Caco-2 (cell line): ENCODE measurements around the gene PIM3. TPM values are rescaled to one million over a fixed set of nuclear protein-coding genes. Genes with fewer than 3 reads are reported as not detected.
"Not testable (repeated sequence)": the region's sequence is repeated elsewhere in the genome, so short reads cannot be mapped to it uniquely, and the experiment has no call there.

Source experiments
- BruUV-seq: library from RNA; stranded (reverse); fragments of 400-500 nt; replicated peaks from 2 replicates; lab custom pipeline; 2021; lab: Mats Ljungman, UMichigan
- CTCF ChIA-PET: fragments of 300-600 bp; sonication (Branson Sonifier 250); formaldehyde crosslinking; loops from one replicate; lab custom pipeline; 2022; ENCODE audit warnings: antibody characterized with exemption; lab: Charles Lee
- POLR2A ChIA-PET: fragments of 300-600 bp; sonication (Branson Sonifier 250); formaldehyde crosslinking; loops from one replicate; lab custom pipeline; 2022; ENCODE audit warnings: antibody characterized with exemption; lab: Charles Lee
- DNase-seq, 2 experiments: peaks; one replicate each; pipeline versions ENCODE4 v3.0.0 to v3.0.0-alpha.2; 2020 to 2022
- H3K27me3 ChIP-seq: replicated peaks from 2 replicates; pipeline ENCODE4 v1.6.0; 2011; ENCODE audit warnings: low read length; ENCODE audit not compliant: control insufficient read depth, insufficient read depth
- H3K36me3 ChIP-seq: 2 replicates; pipeline ENCODE4 v1.5.1; 2011; ENCODE audit warnings: low read length; ENCODE audit not compliant: control insufficient read depth, insufficient read depth
- H3K4me1 ChIP-seq: fragments of 250-450 bp; sonication (Bioruptor Pico); 2 replicates; pipeline ENCODE4 v1.5.1; 2020; ENCODE audit warnings: mild to moderate bottlenecking
- H3K4me3 ChIP-seq: 2 replicates; pipeline ENCODE4 v1.5.1; 2011; ENCODE audit warnings: low read depth, mild to moderate bottlenecking, control low read depth, low read length
- H3K9me3 ChIP-seq: fragments of 250-450 bp; sonication (Bioruptor Pico); 2 replicates; pipeline ENCODE4 v1.5.1; 2020; ENCODE audit warnings: mild to moderate bottlenecking, moderate library complexity
- H3K27ac Mint-ChIP-seq: one replicate; pipeline ENCODE4 v1.8.0; 2022; ENCODE audit warnings: mixed read lengths; ENCODE audit not compliant: unreplicated experiment
- H3K27me3 Mint-ChIP-seq: one replicate; pipeline ENCODE4 v1.8.0; 2022; ENCODE audit warnings: mixed read lengths; ENCODE audit not compliant: insufficient read depth, unreplicated experiment
- H3K36me3 Mint-ChIP-seq: one replicate; pipeline ENCODE4 v1.8.0; 2022; ENCODE audit warnings: mild to moderate bottlenecking, mixed read lengths; ENCODE audit not compliant: insufficient read depth, unreplicated experiment
- H3K4me1 Mint-ChIP-seq: one replicate; pipeline ENCODE4 v1.8.0; 2022; ENCODE audit warnings: low read depth, mixed read lengths; ENCODE audit not compliant: unreplicated experiment
- H3K4me3 Mint-ChIP-seq: one replicate; pipeline ENCODE4 v1.8.0; 2022; ENCODE audit warnings: mild to moderate bottlenecking, moderate library complexity, mixed read lengths; ENCODE audit not compliant: unreplicated experiment
- H3K9me3 Mint-ChIP-seq: one replicate; pipeline ENCODE4 v1.8.0; 2022; ENCODE audit warnings: mixed read lengths; ENCODE audit not compliant: unreplicated experiment
- intact Hi-C: fragments of 100-400 bp; cut with micrococcal nuclease; formaldehyde crosslinking; loops from one replicate; pipeline ENCODE4 v1.10.0; 2022; ENCODE audit not compliant: unreplicated experiment
- total RNA-seq: library from RNA; stranded (reverse); gene quantifications from 2 replicates; pipeline ENCODE4 v1.2.3, GENCODE V29; 2022
- TF ChIP-seq, protein P1 (sequence below), 2 experiments: fragments of 200-600 bp in 1 of 2; IDR thresholded peaks; 1 replicate in 1 of 2; 2 replicates in 1 of 2; pipeline versions ENCODE4 v1.5.1 to v1.8.0; 2011 to 2022; ENCODE audit warnings: antibody characterized with exemption in 1 of 2, control low read depth in 1 of 2, inconsistent platforms in 1 of 2, low read depth in 1 of 2, low read length in 1 of 2, mild to moderate bottlenecking in 1 of 2, moderate library complexity in 1 of 2; ENCODE audit not compliant: insufficient read depth in 1 of 2, severe bottlenecking in 1 of 2, unreplicated experiment in 1 of 2

PIM3 gene
- total RNA-seq, 1 experiment from 2014 or later: 39.6 TPM

DNA sequence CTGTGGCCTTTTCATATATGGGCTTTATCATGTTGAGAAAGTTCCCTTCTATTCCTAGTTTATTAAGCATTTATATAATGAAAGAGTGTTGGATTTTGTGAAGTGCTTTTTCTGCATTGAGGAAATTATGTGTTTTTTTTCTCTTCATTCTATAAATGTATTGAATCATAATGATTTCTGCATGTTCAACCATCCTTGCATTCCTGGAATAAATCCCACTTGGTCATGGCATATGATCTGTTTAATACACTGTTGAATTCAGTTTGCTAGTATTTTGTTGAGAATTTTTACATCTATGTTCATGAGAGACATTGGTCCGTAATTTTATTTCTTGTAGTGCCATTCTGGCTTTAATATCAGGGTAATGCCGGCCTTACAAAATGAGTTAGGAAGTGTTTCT is 25.8 kb downstream of the PIM3 start:
- DNase-seq: no peak
- Histone ChIP-seq H3K4me1 (no peaks in the 10 kb centered on the region), H3K27me3 (no peaks in the 10 kb centered on the region), H3K4me3 (no peak overlapping the region), H3K36me3 (no peaks in the 10 kb centered on the region), H3K9me3 (peaks cover 13% of the 10 kb centered on the region)
- Mint-ChIP-seq H3K4me1 (no peaks in the 10 kb centered on the region), H3K27ac (no peak overlapping the region), H3K9me3 (peaks cover 15% of the 10 kb centered on the region), H3K4me3 (no peak overlapping the region), H3K27me3 (no peaks in the 10 kb centered on the region), H3K36me3 (no peaks in the 10 kb centered on the region)
- TF ChIP-seq, protein P1, sequence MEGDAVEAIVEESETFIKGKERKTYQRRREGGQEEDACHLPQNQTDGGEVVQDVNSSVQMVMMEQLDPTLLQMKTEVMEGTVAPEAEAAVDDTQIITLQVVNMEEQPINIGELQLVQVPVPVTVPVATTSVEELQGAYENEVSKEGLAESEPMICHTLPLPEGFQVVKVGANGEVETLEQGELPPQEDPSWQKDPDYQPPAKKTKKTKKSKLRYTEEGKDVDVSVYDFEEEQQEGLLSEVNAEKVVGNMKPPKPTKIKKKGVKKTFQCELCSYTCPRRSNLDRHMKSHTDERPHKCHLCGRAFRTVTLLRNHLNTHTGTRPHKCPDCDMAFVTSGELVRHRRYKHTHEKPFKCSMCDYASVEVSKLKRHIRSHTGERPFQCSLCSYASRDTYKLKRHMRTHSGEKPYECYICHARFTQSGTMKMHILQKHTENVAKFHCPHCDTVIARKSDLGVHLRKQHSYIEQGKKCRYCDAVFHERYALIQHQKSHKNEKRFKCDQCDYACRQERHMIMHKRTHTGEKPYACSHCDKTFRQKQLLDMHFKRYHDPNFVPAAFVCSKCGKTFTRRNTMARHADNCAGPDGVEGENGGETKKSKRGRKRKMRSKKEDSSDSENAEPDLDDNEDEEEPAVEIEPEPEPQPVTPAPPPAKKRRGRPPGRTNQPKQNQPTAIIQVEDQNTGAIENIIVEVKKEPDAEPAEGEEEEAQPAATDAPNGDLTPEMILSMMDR (IDR thresholded peaks at IDR 0.05; ENCODE audit: insufficient read depth in 1 of 2, low read depth in 1 of 2, low read length in 1 of 2, severe bottlenecking in 1 of 2, unreplicated experiment in 1 of 2): no peak
- intact Hi-C loops: loop anchor here (10.0 kb wide), 1 partner anchor 48 kb away; no protein-coding TSS in a partner anchor
- POLR2A ChIA-PET: no interaction called here
- CTCF ChIA-PET: no interaction called here
- BruUV-seq: no TSS peak

- H3K9me3 ChIP-seq: peaks cover 13% of the 10 kb centered on the region
- H3K36me3 Mint-ChIP-seq, H3K4me1 ChIP-seq, DNase-seq, POLR2A ChIA-PET, H3K36me3 ChIP-seq, H3K4me3 ChIP-seq, H3K27me3 ChIP-seq, H3K27me3 Mint-ChIP-seq, H3K4me1 Mint-ChIP-seq, H3K4me3 Mint-ChIP-seq, H3K27ac Mint-ChIP-seq, BruUV-seq, CTCF ChIA-PET: not testable (repeated sequence)
- intact Hi-C loops: loop anchor here (10.0 kb wide), 1 partner anchor 45 kb away; no protein-coding TSS in a partner anchor
- H3K9me3 Mint-ChIP-seq: peaks cover 20% of the 10 kb centered on the region
Observed at GRCh38 chr22:49989826-49990225, 29.3 kb downstream of the PIM3 start.

DNA sequence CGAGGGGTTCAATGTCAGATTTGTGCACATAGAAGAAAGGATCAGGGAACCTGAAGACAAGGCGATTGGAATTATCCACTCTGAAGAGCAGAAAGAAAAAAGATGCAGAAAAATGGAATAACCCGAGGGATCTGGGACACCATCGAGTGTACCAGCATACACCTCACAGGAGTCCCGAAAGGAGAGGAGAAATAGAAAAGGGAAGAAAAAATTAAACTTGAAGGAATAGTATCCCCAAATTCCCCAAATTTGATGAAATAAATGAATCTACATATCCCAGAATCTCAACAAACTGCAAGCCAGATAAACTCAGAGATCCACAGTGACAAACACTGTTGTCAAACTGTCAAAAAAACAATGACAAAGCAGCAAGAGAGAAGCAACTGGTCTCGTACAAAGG is 30.6 kb downstream of the PIM3 start:
- Mint-ChIP-seq H3K27me3 (no peaks in the 10 kb centered on the region), H3K4me1 (no peaks in the 10 kb centered on the region), H3K9me3 (peaks cover 20% of the 10 kb centered on the region), H3K4me3 (no peak overlapping the region), H3K27ac (no peak overlapping the region), H3K36me3 (no peaks in the 10 kb centered on the region)
- no TSS peak for BruUV-seq
- Histone ChIP-seq H3K4me3 (no peak overlapping the region), H3K4me1 (no peaks in the 10 kb centered on the region), H3K27me3 (no peaks in the 10 kb centered on the region), H3K36me3 (no peaks in the 10 kb centered on the region), H3K9me3 (peaks cover 5% of the 10 kb centered on the region)
- TF ChIP-seq, protein P1 (IDR thresholded peaks at IDR 0.05; ENCODE audit: insufficient read depth in 1 of 2, low read depth in 1 of 2, low read length in 1 of 2, severe bottlenecking in 1 of 2, unreplicated experiment in 1 of 2): no peak
- ChIA-PET POLR2A (no interaction called here), CTCF (no interaction called here)
- DNase-seq: no peak
- intact Hi-C loops: no loop called here
